ENCODE results near the gene MAP2K5.

Gene MAP2K5

GRCh38 chr15:67504796-67505195 lies 37.7 kb upstream of the MAP2K5 start:
- H3K4me3 ChIP-seq (ENCODE audit: low read depth, low read length): no peak overlapping the region
- no peaks in the 10 kb centered on the region for H3K27me3 ChIP-seq (ENCODE audit: insufficient read depth, low read depth, severe bottlenecking)
- no peaks in the 10 kb centered on the region for H3K36me3 ChIP-seq
- no peak overlapping the region for H3K27ac ChIP-seq
- TF ChIP-seq, protein P1, sequence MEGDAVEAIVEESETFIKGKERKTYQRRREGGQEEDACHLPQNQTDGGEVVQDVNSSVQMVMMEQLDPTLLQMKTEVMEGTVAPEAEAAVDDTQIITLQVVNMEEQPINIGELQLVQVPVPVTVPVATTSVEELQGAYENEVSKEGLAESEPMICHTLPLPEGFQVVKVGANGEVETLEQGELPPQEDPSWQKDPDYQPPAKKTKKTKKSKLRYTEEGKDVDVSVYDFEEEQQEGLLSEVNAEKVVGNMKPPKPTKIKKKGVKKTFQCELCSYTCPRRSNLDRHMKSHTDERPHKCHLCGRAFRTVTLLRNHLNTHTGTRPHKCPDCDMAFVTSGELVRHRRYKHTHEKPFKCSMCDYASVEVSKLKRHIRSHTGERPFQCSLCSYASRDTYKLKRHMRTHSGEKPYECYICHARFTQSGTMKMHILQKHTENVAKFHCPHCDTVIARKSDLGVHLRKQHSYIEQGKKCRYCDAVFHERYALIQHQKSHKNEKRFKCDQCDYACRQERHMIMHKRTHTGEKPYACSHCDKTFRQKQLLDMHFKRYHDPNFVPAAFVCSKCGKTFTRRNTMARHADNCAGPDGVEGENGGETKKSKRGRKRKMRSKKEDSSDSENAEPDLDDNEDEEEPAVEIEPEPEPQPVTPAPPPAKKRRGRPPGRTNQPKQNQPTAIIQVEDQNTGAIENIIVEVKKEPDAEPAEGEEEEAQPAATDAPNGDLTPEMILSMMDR (IDR thresholded peaks at IDR 0.05; ENCODE audit: low read depth, low read length): no peak
- H3K9me3 ChIP-seq (ENCODE audit: severe bottlenecking): no peaks in the 10 kb centered on the region
- no peak for DNase-seq

DNA sequence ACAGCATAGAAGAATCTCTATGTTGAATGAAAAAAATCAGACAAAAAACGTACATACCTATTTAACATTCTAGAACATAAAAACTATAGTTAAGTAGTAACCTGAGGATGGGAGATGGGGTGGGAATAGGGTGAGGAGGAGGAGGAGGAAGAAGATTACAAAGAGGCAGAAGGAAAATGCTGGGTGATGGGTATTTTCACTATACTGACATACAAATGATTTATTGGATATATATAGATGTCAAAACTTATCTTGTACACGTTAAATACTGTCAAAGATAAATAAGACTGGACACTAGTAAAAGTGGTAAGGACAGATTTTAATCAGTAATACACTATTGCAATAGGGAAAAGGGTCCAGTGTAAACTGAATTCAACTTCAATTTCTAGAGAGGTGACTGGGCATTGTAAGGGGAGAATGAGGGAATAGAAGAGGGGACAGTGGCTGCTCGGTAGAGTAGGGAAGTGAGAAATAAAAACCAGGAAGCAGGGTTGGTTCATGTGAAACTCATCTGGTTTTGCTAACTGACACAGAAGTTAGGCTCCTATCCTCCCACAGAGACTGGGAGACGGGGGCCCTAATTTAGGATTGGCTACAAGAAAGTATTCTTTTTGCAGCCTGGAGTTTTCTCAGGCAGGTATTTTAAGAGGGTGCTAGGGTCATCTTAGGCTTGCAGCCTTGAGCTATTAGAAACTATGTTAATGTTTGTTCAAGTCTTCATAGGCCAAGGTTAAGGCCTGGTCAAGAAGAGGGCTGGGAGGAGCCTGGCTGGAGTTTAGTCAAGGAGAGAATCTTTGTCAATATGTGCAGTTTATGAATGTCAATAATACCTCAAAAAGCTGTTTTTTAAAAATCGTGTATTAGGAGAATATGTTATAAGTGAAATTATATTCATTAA lies 36.6 kb upstream of the MAP2K5 start:
- Histone ChIP-seq H3K27me3 (ENCODE audit: insufficient read depth, low read depth, severe bottlenecking) (no peaks in the 10 kb centered on the region), H3K9me3 (ENCODE audit: severe bottlenecking) (no peaks in the 10 kb centered on the region), H3K27ac (no peak overlapping the region), H3K36me3 (no peaks in the 10 kb centered on the region), H3K4me3 (ENCODE audit: low read depth, low read length) (no peak overlapping the region)
- no peak for DNase-seq
- TF ChIP-seq, protein P1 (IDR thresholded peaks at IDR 0.05; ENCODE audit: low read depth, low read length): no peak

DNA sequence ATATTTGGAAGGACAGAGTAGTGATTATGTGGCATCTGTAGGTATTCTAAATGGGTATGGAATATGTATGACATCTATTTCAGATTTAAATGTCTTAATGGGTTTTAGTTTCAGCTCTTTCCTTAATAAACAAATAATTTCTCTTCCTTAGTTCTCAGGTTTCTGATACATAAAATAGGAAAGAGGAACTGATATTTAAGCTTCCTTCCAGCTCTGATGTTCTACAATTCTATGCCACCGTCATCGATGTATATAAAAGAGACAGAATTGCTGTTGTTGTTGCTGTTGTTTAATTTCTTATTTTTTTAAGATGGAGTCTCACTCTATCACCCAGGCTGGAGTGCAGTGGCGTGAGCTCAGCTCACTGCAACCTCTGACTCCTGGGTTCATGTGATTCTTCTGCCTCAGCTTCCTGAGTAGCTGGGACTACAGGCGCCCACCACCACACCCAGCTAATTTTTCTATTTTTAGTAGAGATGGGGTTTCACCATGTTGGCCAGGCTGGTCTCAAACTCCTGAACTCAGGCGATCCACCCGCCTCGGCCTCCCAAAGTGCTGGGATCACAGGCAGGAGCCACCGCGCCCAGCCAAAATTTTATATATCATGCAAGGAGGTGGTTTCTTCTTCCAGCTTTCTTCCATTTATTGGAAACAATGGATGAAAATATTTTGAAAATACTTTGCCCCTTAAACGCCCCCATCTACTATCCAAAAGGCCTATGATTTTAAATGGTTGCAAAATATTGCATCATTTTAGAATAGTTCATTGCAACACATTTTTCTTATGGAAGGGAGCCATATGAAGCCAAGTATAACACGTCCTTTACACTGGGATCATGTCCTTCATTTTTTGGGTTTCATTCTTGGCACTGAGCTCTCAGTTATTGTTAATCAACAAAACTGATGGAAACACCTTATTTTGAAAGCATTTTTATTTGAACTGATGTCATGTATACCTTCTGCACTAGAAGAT lies 35.4 kb upstream of the MAP2K5 start:
- no peak for DNase-seq
- TF ChIP-seq, protein P1 (IDR thresholded peaks at IDR 0.05; ENCODE audit: low read depth, low read length): no peak
- H3K27ac ChIP-seq: no peak overlapping the region

DNA sequence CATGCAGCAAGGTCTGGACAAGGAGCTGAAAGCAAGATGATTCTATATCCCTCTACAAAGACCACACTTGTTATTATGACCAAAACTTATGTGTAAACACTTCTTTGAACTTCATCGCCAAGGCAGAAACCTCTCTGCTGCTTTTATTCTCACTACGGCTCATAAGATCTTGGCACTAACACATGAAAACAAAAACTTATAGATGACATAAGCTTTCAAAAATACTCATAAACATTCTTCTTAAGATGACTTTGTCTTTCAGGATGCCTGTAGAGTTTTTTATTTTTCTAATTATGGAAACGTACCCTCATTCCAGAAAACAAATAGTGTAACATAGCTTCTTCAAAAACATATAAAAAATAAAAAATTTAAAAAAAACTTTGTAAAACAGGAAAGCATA lies 34.1 kb upstream of the MAP2K5 start:
- no peak for DNase-seq
- Histone ChIP-seq H3K9me3 (ENCODE audit: severe bottlenecking) (no peaks in the 10 kb centered on the region), H3K27ac (no peak overlapping the region), H3K27me3 (ENCODE audit: insufficient read depth, low read depth, severe bottlenecking) (no peaks in the 10 kb centered on the region), H3K36me3 (no peaks in the 10 kb centered on the region), H3K4me3 (ENCODE audit: low read depth, low read length) (no peak overlapping the region)
- TF ChIP-seq, protein P1 (IDR thresholded peaks at IDR 0.05; ENCODE audit: low read depth, low read length): no peak

More for the DNA sequence above, 35.4 kb upstream of the MAP2K5 start:
- H3K4me3 ChIP-seq (ENCODE audit: low read depth, low read length): no peak overlapping the region
- no peaks in the 10 kb centered on the region for H3K9me3 ChIP-seq (ENCODE audit: severe bottlenecking)
- H3K27me3 ChIP-seq (ENCODE audit: insufficient read depth, low read depth, severe bottlenecking): no peaks in the 10 kb centered on the region
- H3K36me3 ChIP-seq: no peaks in the 10 kb centered on the region

GRCh38 chr15:67509918-67510317 lies 32.6 kb upstream of the MAP2K5 start:
- Histone ChIP-seq H3K4me3 (ENCODE audit: low read depth, low read length) (no peak overlapping the region), H3K36me3 (no peaks in the 10 kb centered on the region), H3K27ac (no peak overlapping the region), H3K9me3 (ENCODE audit: severe bottlenecking) (no peaks in the 10 kb centered on the region), H3K27me3 (ENCODE audit: insufficient read depth, low read depth, severe bottlenecking) (no peaks in the 10 kb centered on the region)
- no peak for DNase-seq
- TF ChIP-seq, protein P1 (IDR thresholded peaks at IDR 0.05; ENCODE audit: low read depth, low read length): no peak
